Muscle of leg (tissue), 16 donors: ENCODE data around the gene ENTPD7. TPM values are rescaled to one million over a fixed set of nuclear protein-coding genes. Genes with fewer than 3 reads are reported as not detected.

Experiments used
- DNase-seq: peaks from one replicate; pipeline ENCODE4 v3.0.0; 2013
- H3K27ac ChIP-seq: one replicate; pipeline ENCODE4 v1.5.1; 2013; ENCODE audit warnings: mild to moderate bottlenecking, low read length, control low read depth
- H3K27me3 ChIP-seq: one replicate; pipeline ENCODE4 v1.6.1; 2013; ENCODE audit warnings: low read length; ENCODE audit not compliant: control insufficient read depth, insufficient read depth
- H3K36me3 ChIP-seq: one replicate; pipeline ENCODE4 v1.6.1; 2013; ENCODE audit warnings: low read length; ENCODE audit not compliant: control insufficient read depth, insufficient read depth
- H3K4me1 ChIP-seq: one replicate; pipeline ENCODE4 v1.6.1; 2013; ENCODE audit warnings: low read length; ENCODE audit not compliant: control insufficient read depth, insufficient read depth
- H3K4me3 ChIP-seq: one replicate; pipeline ENCODE4 v1.5.1; 2013; ENCODE audit warnings: low read length, control low read depth
- H3K9me3 ChIP-seq: replicated peaks from 2 replicates; pipeline ENCODE4 v1.6.1; 2013; ENCODE audit warnings: low read depth, low read length; ENCODE audit not compliant: control insufficient read depth
- WGBS: methylation state at CpG from one replicate; pipeline ENCODE4 v1.1.5; 2013; ENCODE audit warnings: missing lambda C conversion rate; ENCODE audit not compliant: insufficient coverage; 5-methylcytosine and 5-hydroxymethylcytosine counted together
- long read RNA-seq, 11 donors: transcript quantifications; one replicate each; lab custom pipeline, GENCODE V29; 2026
- polyA plus RNA-seq, 8 donors: library from polyadenylated mRNA; unstranded; fragments of 120-200 nt; gene quantifications; one replicate each; pipeline versions ENCODE4 v1.2.1 to v1.2.3, GENCODE V29; 2013; ENCODE audit warnings: inconsistent platforms in 1 of 8, low replicate concordance in 1 of 8; ENCODE audit not compliant: insufficient read length in 8 of 8, insufficient read depth in 1 of 8
- total RNA-seq: library from RNA; stranded (reverse); fragments of 120-200 nt; gene quantifications from one replicate; pipeline ENCODE4 v1.2.4, GENCODE V29; 2013

Gene ENTPD7
- total RNA-seq (4.8 TPM), polyA plus RNA-seq (1 to 10 TPM; 3.4 to 4.9 (median 4.2) TPM)
- long read RNA-seq, donor 1: 0 reads
- long read RNA-seq, donor 2: 0 reads
- long read RNA-seq, donor 3: 0 reads
- long read RNA-seq, donor 4, partial matches to known transcripts: 0 of 1 reads
- long read RNA-seq, donor 4, other reads (novel, unspliced or antisense): 0 of 1 reads
- long read RNA-seq, donor 5, partial matches to known transcripts: 0 of 3 reads
- long read RNA-seq, donor 5, other reads (novel, unspliced or antisense): 0 of 3 reads
- long read RNA-seq, donor 6: 0 reads
- long read RNA-seq, donor 7, partial matches to known transcripts: 0 of 1 reads
- long read RNA-seq, donor 7, other reads (novel, unspliced or antisense): 0 of 1 reads
- long read RNA-seq, donor 8, partial matches to known transcripts: 0 of 1 reads
- long read RNA-seq, donor 8, other reads (novel, unspliced or antisense): 0 of 1 reads
- long read RNA-seq, donor 9: 0 reads
- long read RNA-seq, donor 10, partial matches to known transcripts: 0 of 1 reads
- long read RNA-seq, donor 10, other reads (novel, unspliced or antisense): 0 of 1 reads
- long read RNA-seq, donor 11: 0 reads

DNA sequence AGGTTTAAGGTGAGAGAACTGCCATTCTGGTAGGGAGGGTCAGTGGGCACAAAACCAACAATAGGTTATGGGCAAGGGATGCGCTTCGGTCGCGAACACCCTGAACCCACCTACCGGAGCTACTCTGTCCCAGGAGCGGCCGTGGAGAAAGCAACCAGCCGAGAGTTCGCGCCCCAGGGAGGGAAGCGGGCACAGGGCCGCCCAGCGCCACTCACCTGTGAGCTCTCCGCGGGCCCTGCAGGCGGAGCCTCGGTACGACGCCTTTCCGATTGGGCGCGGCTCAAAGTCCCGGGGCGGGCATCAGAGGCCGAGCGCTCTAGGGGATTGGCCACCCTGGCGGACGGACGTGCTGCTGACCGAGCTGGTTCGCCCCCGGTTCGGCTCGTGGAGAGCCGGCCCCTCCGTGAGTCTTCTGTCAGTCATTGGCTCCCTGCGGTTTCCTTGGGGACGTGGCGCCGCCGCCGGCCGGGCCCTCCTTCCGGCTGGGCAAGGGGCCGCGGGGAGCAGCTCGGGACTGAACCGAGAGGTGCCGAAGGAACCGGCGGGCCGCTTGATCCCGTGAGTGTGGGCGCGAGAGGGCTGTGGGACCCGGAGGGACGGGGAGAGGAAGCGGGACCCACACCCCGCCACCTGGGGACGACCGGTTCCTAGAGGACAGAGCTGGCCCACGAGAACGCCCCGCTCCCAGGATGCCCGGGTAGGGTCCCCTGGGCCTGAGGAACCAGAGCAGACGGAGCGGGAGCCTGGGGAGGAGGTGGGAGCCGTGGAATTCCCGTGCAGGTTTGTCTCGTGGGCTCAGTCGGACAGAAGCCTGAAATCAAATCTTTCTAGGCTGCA is at the start of gene ENTPD7:
Gene ENTPD7, plus strand, starts transcription at position 479 of the 837 bp plus-strand sequence. CDS start 448 bp downstream, outside the sequence.
- Histone ChIP-seq H3K9me3 (no peaks in the 10 kb centered on the region), H3K4me3 (peak within 1 kb of the TSS; percentile 80), H3K27ac (no peak within 1 kb of the TSS), H3K27me3 (peaks cover 22% of the 10 kb centered on the region), H3K36me3 (no peaks in the 10 kb centered on the region), H3K4me1 (peaks cover 14% of the 10 kb centered on the region)
- under 1% methylated on average over 71 of the region's 71 CpGs for WGBS
- DNase-seq: peak; percentile 94

GRCh38 chr10:99610221-99610620 is 49.1 kb upstream of the ENTPD7 start:
- WGBS: 87% methylated on average over 3 of the region's 3 CpGs
- Histone ChIP-seq H3K4me3 (no peak overlapping the region), H3K9me3 (no peaks in the 10 kb centered on the region), H3K4me1 (no peaks in the 10 kb centered on the region), H3K27me3 (no peaks in the 10 kb centered on the region), H3K36me3 (peaks cover 34% of the 10 kb centered on the region), H3K27ac (no peak overlapping the region)
- no peak for DNase-seq

DNA sequence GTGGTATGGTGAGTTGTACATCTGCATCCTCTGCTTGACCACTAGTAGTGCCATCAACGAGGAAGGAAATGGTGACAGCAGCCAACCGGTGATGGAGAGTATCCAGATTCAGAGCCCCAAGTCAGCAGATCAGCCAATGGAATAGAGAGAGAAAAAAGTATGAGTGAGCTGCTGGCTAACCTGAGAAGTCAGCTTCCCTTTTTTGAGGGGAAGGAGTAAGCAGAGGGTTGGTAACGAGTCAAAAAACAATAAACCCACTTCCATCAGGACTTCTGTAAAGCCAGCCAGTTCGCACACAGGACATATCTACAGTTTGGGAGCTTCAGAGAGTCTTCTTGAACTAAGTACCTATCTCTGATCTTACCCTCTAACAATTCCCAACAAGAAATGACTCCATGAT is 48.0 kb upstream of the ENTPD7 start:
- H3K4me1 ChIP-seq: no peaks in the 10 kb centered on the region
- H3K4me3 ChIP-seq: no peak overlapping the region
- no peak for DNase-seq
- no peak overlapping the region for H3K27ac ChIP-seq
- H3K27me3 ChIP-seq: no peaks in the 10 kb centered on the region
- H3K36me3 ChIP-seq: peaks cover 34% of the 10 kb centered on the region
- H3K9me3 ChIP-seq: no peaks in the 10 kb centered on the region
- 68% methylated on average over 2 of the region's 4 CpGs for WGBS

- 10% methylated on average over 2 of the region's 7 CpGs for WGBS
- peak; percentile 58 for DNase-seq
- no peak overlapping the region for H3K27ac ChIP-seq
- no peak overlapping the region for H3K4me3 ChIP-seq
- H3K9me3 ChIP-seq: no peaks in the 10 kb centered on the region
- no peaks in the 10 kb centered on the region for H3K4me1 ChIP-seq
- peaks cover 38% of the 10 kb centered on the region for H3K36me3 ChIP-seq
- H3K27me3 ChIP-seq: no peaks in the 10 kb centered on the region
Observed at GRCh38 chr10:99612167-99612831, 47.0 kb upstream of the ENTPD7 start.

DNA sequence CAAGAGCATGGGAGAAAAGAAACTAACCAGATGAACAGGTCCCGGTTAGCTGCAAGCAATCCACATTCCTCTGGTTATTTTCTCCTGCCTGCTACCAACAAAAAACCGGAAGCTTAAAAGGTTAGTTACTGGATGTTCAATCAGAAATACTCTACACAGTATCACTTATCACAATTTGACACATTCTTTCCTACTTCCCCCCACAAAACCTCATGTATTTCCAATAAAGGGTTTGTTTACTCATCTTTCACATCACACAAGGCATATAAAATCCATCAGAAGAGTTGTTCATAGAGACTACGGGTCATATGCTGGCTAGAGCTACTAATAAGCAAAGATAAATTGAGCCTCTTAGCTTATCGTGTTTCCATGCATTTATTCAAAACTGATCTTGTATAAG is 43.9 kb upstream of the ENTPD7 start:
- DNase-seq: no peak
- H3K9me3 ChIP-seq: no peaks in the 10 kb centered on the region
- H3K27me3 ChIP-seq: no peaks in the 10 kb centered on the region
- peaks cover 6% of the 10 kb centered on the region for H3K4me1 ChIP-seq
- peaks cover 29% of the 10 kb centered on the region for H3K36me3 ChIP-seq
- no peak overlapping the region for H3K4me3 ChIP-seq
- 100% methylated on average over 2 of the region's 4 CpGs for WGBS
- H3K27ac ChIP-seq: no peak overlapping the region

DNA sequence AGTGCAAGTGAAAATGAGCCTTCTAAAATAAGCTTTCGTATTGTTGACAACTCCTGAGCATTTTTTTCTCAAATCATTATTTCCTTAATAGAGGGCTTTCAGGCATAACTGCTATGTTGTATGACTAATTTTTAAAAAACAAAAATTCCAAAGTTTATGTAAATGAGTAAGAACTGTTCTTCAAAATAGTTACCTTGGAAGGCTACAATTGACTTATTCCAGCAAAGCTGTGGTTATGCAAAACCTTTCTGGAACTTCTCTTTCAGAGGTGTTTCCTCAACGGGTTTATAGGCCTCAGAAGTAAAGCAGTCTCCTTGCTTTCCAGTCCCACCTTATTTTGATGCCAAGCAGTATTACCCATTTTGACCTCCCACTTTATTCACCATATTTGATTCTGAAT is 41.6 kb upstream of the ENTPD7 start:
- peaks cover 9% of the 10 kb centered on the region for H3K36me3 ChIP-seq
- no peaks in the 10 kb centered on the region for H3K9me3 ChIP-seq
- H3K4me1 ChIP-seq: peaks cover 10% of the 10 kb centered on the region
- no peak overlapping the region for H3K27ac ChIP-seq
- WGBS: 20% methylated on average over 1 of the region's 2 CpGs
- DNase-seq: no peak
- no peak overlapping the region for H3K4me3 ChIP-seq
- H3K27me3 ChIP-seq: no peaks in the 10 kb centered on the region

DNA sequence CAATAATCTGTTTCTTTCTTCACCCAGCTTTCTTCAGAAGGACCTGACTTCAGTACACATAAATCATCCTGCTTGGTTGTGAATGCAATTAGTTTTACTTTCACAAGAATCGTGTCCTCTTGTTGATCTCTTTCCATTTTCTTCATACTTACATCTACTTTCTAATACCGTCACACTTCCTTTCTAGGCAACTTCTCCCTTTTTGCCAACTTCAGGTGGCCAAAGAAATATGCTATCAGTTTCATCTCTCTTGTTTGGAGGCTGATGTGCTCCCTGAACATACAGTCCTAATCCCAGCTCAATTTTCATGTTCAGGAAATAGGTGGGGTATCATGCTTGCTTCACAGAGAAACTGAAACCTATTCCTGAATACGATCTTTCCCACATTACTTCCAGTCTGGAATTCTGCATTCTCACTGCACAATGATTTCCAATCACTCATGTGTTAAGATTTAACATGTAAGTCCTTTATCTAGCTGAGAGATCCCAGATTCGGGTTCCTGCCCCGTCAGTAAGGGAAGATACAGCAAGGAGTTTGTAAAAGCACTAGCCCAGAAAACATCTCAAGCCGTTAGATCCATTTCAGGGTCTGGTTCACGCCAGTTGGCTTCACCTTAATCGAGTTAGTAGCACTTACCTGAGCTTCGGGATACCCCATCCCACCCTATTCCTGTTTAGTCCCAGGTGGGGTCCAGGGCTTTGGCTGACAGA is 40.1 kb upstream of the ENTPD7 start:
- DNase-seq: peak; percentile 16
- Histone ChIP-seq H3K27ac (peak overlapping the region; percentile 92), H3K4me1 (peaks cover 10% of the 10 kb centered on the region), H3K36me3 (peaks cover 4% of the 10 kb centered on the region), H3K4me3 (peak overlapping the region; percentile 92), H3K27me3 (no peaks in the 10 kb centered on the region), H3K9me3 (no peaks in the 10 kb centered on the region)
- 0% methylated on average over 7 of the region's 9 CpGs for WGBS

DNA sequence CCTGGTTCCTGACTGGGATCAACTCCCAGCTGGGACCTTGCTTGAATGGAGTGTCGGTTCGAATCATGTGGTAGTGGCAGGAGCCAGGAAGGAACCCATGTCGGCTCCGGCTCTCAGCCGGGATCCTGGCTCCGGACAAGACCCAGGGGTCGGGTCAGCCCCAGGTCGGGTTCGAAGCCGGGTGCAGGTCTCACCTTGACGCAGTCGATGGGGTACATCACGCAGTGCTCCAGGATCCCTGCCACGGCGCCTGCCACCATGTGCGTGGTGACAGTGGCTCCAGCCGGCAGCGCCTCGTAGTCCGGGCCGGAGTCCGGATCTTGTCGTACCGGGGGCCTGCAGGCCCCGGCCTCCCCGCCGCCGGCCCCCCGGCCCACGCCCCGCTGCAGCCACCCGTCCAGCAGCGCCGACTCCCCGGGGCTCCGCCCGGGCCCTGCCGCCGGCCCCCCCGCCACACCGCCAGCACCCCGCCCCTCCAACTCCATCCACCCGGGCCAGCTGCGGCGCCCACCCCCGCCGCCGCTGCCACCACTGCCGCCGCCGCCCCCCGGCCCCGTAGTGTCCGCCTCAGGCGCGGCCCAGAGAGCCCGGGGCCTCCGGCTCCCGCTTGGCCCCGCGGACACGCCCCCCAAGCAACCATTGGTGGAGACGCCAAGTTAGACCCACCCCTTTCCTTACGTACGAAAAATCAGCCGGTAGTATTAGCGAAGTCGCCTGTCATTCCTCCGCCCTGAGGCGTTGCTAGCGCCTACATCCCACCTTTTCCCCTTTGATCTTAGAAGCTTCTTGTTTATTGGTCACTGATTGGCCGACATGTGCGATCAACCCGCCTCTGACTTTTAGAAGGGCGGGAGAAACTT is 39.2 kb upstream of the ENTPD7 start, which contains the start of gene SLC25A28:
Gene SLC25A28, minus strand, starts transcription at position 589 of the 860 bp plus-strand sequence. Its CDS starts 104 bp downstream, at position 485.
- Histone ChIP-seq H3K36me3 (peaks cover 4% of the 10 kb centered on the region), H3K9me3 (no peaks in the 10 kb centered on the region), H3K4me1 (peaks cover 10% of the 10 kb centered on the region), H3K27me3 (no peaks in the 10 kb centered on the region), H3K4me3 (peak within 1 kb of the TSS; percentile 92), H3K27ac (peak within 1 kb of the TSS; percentile 99)
- peak; percentile 100 for DNase-seq
- WGBS: under 1% methylated on average over 67 of the region's 75 CpGs
